GM12878 (cell line): ENCODE measurements around the gene SEPTIN1. TPM values are rescaled to one million over a fixed set of nuclear protein-coding genes. Genes with fewer than 3 reads are reported as not detected.

ENCODE experiments used
- ATAC-seq: fragments of 200-7000 bp; cut with Tn5 transposase; 3 replicates; pipeline ENCODE4 v1.9.1; 2020; ENCODE audit warnings: mild to moderate bottlenecking, moderate library complexity
- BruUV-seq: library from RNA; stranded (reverse); fragments of 400-500 nt; replicated peaks from 2 replicates; lab custom pipeline; 2021; lab: Mats Ljungman, UMichigan
- CTCF ChIA-PET: fragments of 300-600 bp; sonication (Branson Sonifier 250); formaldehyde crosslinking; extraction: SDS; loops from one replicate; lab custom pipeline; 2021; ENCODE audit warnings: inconsistent platforms; lab: Yijun Ruan, JAX
- POLR2A ChIA-PET: fragments of 350-600 bp; formaldehyde crosslinking; extraction: SDS; loops from one replicate; lab custom pipeline; 2021; ENCODE audit warnings: inconsistent platforms; lab: Charles Lee
- RAD21 ChIA-PET: fragments of 300-600 bp; sonication (Branson Sonifier 250); formaldehyde crosslinking; loops from one replicate; lab custom pipeline; 2023; ENCODE audit warnings: antibody characterized with exemption; ENCODE audit not compliant: unreplicated experiment; lab: Charles Lee
- SMC1A ChIA-PET: fragments of 300-600 bp; sonication (Branson Sonifier 250); formaldehyde crosslinking; loops from one replicate; lab custom pipeline; 2023; ENCODE audit not compliant: unreplicated experiment, uncharacterized antibody; lab: Charles Lee
- DNase-seq: peaks from one replicate; pipeline ENCODE4 v3.0.0-alpha.2; 2011; ENCODE audit warnings: low read depth, low spot score
- FAIRE-seq: peaks from 3 replicates; lab custom pipeline; 2011; peaks lifted over from hg19 to GRCh38; lab: Jason Lieb, UNC
- H2AFZ ChIP-seq: 2 replicates; pipeline ENCODE4 v1.6.0; 2011; ENCODE audit warnings: low read depth, low read length, control low read depth; ENCODE audit not compliant: control insufficient read depth
- H3K27ac ChIP-seq: 2 replicates; pipeline ENCODE4 v1.5.1; 2011; ENCODE audit warnings: control low read depth; ENCODE audit not compliant: control insufficient read depth, insufficient read depth
- H3K27me3 ChIP-seq, 2 experiments: replicated peaks in 1 of 2; 2 replicates each; pipeline versions ENCODE4 v1.6.0 to v1.6.1; 2011; ENCODE audit warnings: low read length in 1 of 2; ENCODE audit not compliant: control insufficient read depth in 2 of 2, insufficient read depth in 2 of 2
- H3K36me3 ChIP-seq, 2 experiments: 2 replicates each; pipeline ENCODE4 v1.5.1; 2011; ENCODE audit warnings: low read length in 1 of 2; ENCODE audit not compliant: control insufficient read depth in 2 of 2, insufficient read depth in 2 of 2
- H3K4me1 ChIP-seq: 2 replicates; pipeline ENCODE4 v1.6.1; 2011; ENCODE audit warnings: mild to moderate bottlenecking, low read length, moderate library complexity, mixed read lengths; ENCODE audit not compliant: control insufficient read depth, insufficient read depth
- H3K4me2 ChIP-seq: 2 replicates; pipeline ENCODE4 v1.6.0; 2011; ENCODE audit warnings: control low read depth; ENCODE audit not compliant: control insufficient read depth, insufficient read depth
- H3K4me3 ChIP-seq: fragments of 200-600 bp; sonication (generic); 2 replicates; pipeline ENCODE4 v1.5.1; 2016
- H3K79me2 ChIP-seq: 2 replicates; pipeline ENCODE4 v1.6.0; 2011; ENCODE audit warnings: low read length; ENCODE audit not compliant: control insufficient read depth, insufficient read depth
- H3K9ac ChIP-seq: 2 replicates; pipeline ENCODE4 v1.8.0; 2011; ENCODE audit warnings: low read length, control low read depth, mixed read lengths; ENCODE audit not compliant: control insufficient read depth, insufficient read depth
- H3K9me3 ChIP-seq: replicated peaks from 3 replicates; pipeline ENCODE4 v1.5.1; 2011; ENCODE audit warnings: mild to moderate bottlenecking, low read length; ENCODE audit not compliant: control insufficient read depth, insufficient read depth
- H4K20me1 ChIP-seq: 2 replicates; pipeline ENCODE4 v1.6.0; 2011; ENCODE audit not compliant: control insufficient read depth, insufficient read depth
- ASH2L ChIP-seq: fragments of 300-600, 200-600 bp; sonication (generic); IDR thresholded peaks from 2 replicates; pipeline ENCODE4 v1.6.1; 2017; ENCODE audit warnings: low read depth, mild to moderate bottlenecking, borderline replicate concordance
- ATF2 ChIP-seq: IDR thresholded peaks from 2 replicates; pipeline ENCODE4 v1.6.1; 2012; ENCODE audit warnings: low read length, inconsistent platforms
- BCL3 ChIP-seq: IDR thresholded peaks from 2 replicates; pipeline ENCODE4 v1.6.1; 2011; ENCODE audit warnings: borderline replicate concordance, low read depth, mild to moderate bottlenecking, moderate library complexity, low read length; ENCODE audit not compliant: insufficient read depth, poor library complexity, severe bottlenecking
- ELK1 ChIP-seq: IDR thresholded peaks from 2 replicates; pipeline ENCODE4 v1.6.1; 2012; ENCODE audit warnings: low read depth, low read length, improper control_type of control experiment
- IRF4 ChIP-seq: IDR thresholded peaks from 2 replicates; pipeline ENCODE4 v1.6.1; 2011; ENCODE audit warnings: low read depth, low read length
- MYC ChIP-seq: IDR thresholded peaks from 2 replicates; pipeline ENCODE4 v1.6.1; 2011; ENCODE audit warnings: mild to moderate bottlenecking, low read length, moderate library complexity, inconsistent platforms; ENCODE audit not compliant: insufficient read depth, insufficient replicate concordance, insufficient read length, severe bottlenecking
- RUNX3 ChIP-seq: IDR thresholded peaks from 2 replicates; pipeline ENCODE4 v1.6.1; 2012; ENCODE audit warnings: low read length, inconsistent platforms
- SIX5 ChIP-seq: IDR thresholded peaks from 2 replicates; pipeline ENCODE4 v1.6.1; 2011; ENCODE audit warnings: mild to moderate bottlenecking, low read depth, low read length, moderate library complexity; ENCODE audit not compliant: severe bottlenecking
- SMAD1 ChIP-seq: fragments of 450-650 bp; IDR thresholded peaks from 2 replicates; pipeline ENCODE4 v1.6.1; 2018; ENCODE audit warnings: mild to moderate bottlenecking, low read depth; ENCODE audit not compliant: partially characterized antibody
- STAT3 ChIP-seq: IDR thresholded peaks from 2 replicates; pipeline ENCODE4 v1.6.1; 2011; ENCODE audit warnings: low read depth, low read length, improper control_type of control experiment
- TARDBP ChIP-seq: IDR thresholded peaks from 2 replicates; pipeline ENCODE4 v1.6.1; 2016; ENCODE audit warnings: borderline replicate concordance
- TCF12 ChIP-seq: IDR thresholded peaks from 2 replicates; pipeline ENCODE4 v1.6.1; 2011; ENCODE audit warnings: low read depth, mild to moderate bottlenecking, low read length
- TCF3 ChIP-seq: IDR thresholded peaks from 2 replicates; pipeline ENCODE4 v1.6.1; 2012; ENCODE audit warnings: low read depth, mild to moderate bottlenecking, low read length, borderline replicate concordance; ENCODE audit not compliant: insufficient read depth
- WGBS: methylation state at CpG from one replicate; pipeline ENCODE4 v1.1.6; 2016; ENCODE audit warnings: low lambda C conversion rate; ENCODE audit not compliant: insufficient replicate concordance, insufficient coverage; ENCODE audit errors: missing lambda C conversion rate; 5-methylcytosine and 5-hydroxymethylcytosine counted together
- in situ Hi-C: fragments of 300-500 bp; cut with MboI; formaldehyde crosslinking; loops from 9 replicates; pipeline ENCODE4 v1.14.3; 2018; ENCODE audit warnings: mixed read lengths
- intact Hi-C: fragments of 100-400 bp; cut with micrococcal nuclease; formaldehyde crosslinking; loops from one replicate; pipeline ENCODE4 v1.14.2; 2022; ENCODE audit not compliant: unreplicated experiment
- polyA plus RNA-seq, 11 experiments: library from polyadenylated mRNA; depleted of rRNA in 4 of 11; unstranded in 6 of 11; stranded (reverse) in 5 of 11; fragments of >200 nt; fragmentation: Nextera tagmentation in 4 of 11; fragmentation: Illumina TruSeq in 1 of 11; extraction: Ambion mirVana in 4 of 11; extraction: Trizol in 1 of 11; gene quantifications; 1 replicate in 1 of 11; 2 replicates in 10 of 11; pipeline versions ENCODE4 v1.2.1 to v1.2.3, GENCODE V29; 2011 to 2016; ENCODE audit warnings: inconsistent platforms in 2 of 11, missing spikeins in 2 of 11, low read depth in 1 of 11
- total RNA-seq, 4 experiments: library from RNA; depleted of rRNA in 3 of 4; stranded (reverse); fragments of >200 nt in 3 of 4; fragmentation: Illumina TruSeq in 1 of 4; extraction: Trizol in 1 of 4; gene quantifications; 2 replicates each; pipeline versions ENCODE4 v1.2.1 to v1.2.3, GENCODE V29; 2013 to 2021

SEPTIN1 gene
- total and polyA plus RNA-seq, 10 of the 15 experiments (the other 5 are each of a cell fraction or from before 2014, with no cell fraction given): 2.8 to 153 (median 94.1) TPM

- Histone ChIP-seq H3K9ac (no peak overlapping the region), H3K27ac (no peak overlapping the region), H3K36me3 (peaks cover 8 to 19% of the 10 kb centered on the region in 2 experiments), H2AFZ (no peak overlapping the region), H3K4me1 (peaks cover 16% of the 10 kb centered on the region), H3K4me2 (no peak overlapping the region), H4K20me1 (no peaks in the 10 kb centered on the region), H3K27me3 (no peaks in the 10 kb centered on the region), H3K4me3 (no peak overlapping the region), H3K9me3 (no peaks in the 10 kb centered on the region), H3K79me2 (peaks cover 18% of the 10 kb centered on the region)
- no peak for FAIRE-seq
- in situ Hi-C loops (no loop called here), intact Hi-C loops (loop anchor here (10.0 kb wide), 1 partner anchor 263 kb away; the partner anchor contains the start of genes TBX6 and YPEL3)
- ChIA-PET RAD21 (no interaction called here), CTCF (no interaction called here), SMC1A (interaction anchor here (0.7 to 1.7 kb wide), 2 partner anchors 11 to 22 kb away, joined by 3 to 4 read pairs; no protein-coding TSS in a partner anchor), POLR2A (interaction anchor here (2.2 kb wide), 1 partner anchor 9 kb away, joined by 6 read pairs; no protein-coding TSS in a partner anchor)
- ATAC-seq: no peak
- WGBS: 92% methylated on average over 37 of the region's 37 CpGs
- no peak for DNase-seq
- BruUV-seq: no TSS peak
- TF ChIP-seq TCF3 (no peak), MYC (no peak), ATF2 (no peak), TCF12 (no peak), IRF4 (no peak), SMAD1 (no peak), TARDBP (no peak), STAT3 (no peak), ELK1 (no peak), ASH2L (no peak), BCL3 (no peak), RUNX3 (no peak), SIX5 (no peak)
These were observed 24.4 kb downstream of the SEPTIN1 start for GRCh38 chr16:30357715-30358576.
